Activated CD4-positive, alpha-beta T cell treated with anti-CD3 and anti-CD28 coated beads, Interleukin-2, amount 10 ng/mL, durations not matched to agents 7 days and 5 days (primary cell): ENCODE data around the gene AMPD3. TPM values are rescaled to one million over a fixed set of nuclear protein-coding genes. Genes with fewer than 3 reads are reported as not detected.

Experiments
- CTCF ChIA-PET: fragments of 350-600 bp; sonication (Branson Sonifier 250); formaldehyde crosslinking; loops from one replicate; lab custom pipeline; 2021; ENCODE audit warnings: antibody characterized with exemption; lab: Charles Lee
- POLR2A ChIA-PET: fragments of 350-600 bp; sonication (Branson Sonifier 250); formaldehyde crosslinking; loops from one replicate; lab custom pipeline; 2021; ENCODE audit warnings: antibody characterized with exemption; lab: Charles Lee
- DNase-seq: peaks from one replicate; pipeline ENCODE4 v3.0.0-alpha.2; 2020
- H3K27ac Mint-ChIP-seq: one replicate; pipeline ENCODE4 v1.8.0; 2021; ENCODE audit warnings: mild to moderate bottlenecking, moderate library complexity, mixed read lengths
- H3K27me3 Mint-ChIP-seq: one replicate; pipeline ENCODE4 v1.8.0; 2021; ENCODE audit warnings: mixed read lengths
- H3K36me3 Mint-ChIP-seq: one replicate; pipeline ENCODE4 v1.8.0; 2021; ENCODE audit warnings: low read depth, mixed read lengths
- H3K4me1 Mint-ChIP-seq: one replicate; pipeline ENCODE4 v1.8.0; 2021; ENCODE audit warnings: mixed read lengths
- H3K4me3 Mint-ChIP-seq: one replicate; pipeline ENCODE4 v1.8.0; 2021; ENCODE audit warnings: mild to moderate bottlenecking, moderate library complexity, mixed read lengths
- H3K9me3 Mint-ChIP-seq: one replicate; pipeline ENCODE4 v1.8.0; 2021; ENCODE audit warnings: mixed read lengths
- total RNA-seq, 2 experiments: library from RNA; stranded (reverse); gene quantifications; one replicate each; pipeline ENCODE4 v1.2.3, GENCODE V29; 2021

AMPD3 gene
- total RNA-seq, 2 experiments from 2014 or later, result 20.3 to 20.8 TPM

DNA sequence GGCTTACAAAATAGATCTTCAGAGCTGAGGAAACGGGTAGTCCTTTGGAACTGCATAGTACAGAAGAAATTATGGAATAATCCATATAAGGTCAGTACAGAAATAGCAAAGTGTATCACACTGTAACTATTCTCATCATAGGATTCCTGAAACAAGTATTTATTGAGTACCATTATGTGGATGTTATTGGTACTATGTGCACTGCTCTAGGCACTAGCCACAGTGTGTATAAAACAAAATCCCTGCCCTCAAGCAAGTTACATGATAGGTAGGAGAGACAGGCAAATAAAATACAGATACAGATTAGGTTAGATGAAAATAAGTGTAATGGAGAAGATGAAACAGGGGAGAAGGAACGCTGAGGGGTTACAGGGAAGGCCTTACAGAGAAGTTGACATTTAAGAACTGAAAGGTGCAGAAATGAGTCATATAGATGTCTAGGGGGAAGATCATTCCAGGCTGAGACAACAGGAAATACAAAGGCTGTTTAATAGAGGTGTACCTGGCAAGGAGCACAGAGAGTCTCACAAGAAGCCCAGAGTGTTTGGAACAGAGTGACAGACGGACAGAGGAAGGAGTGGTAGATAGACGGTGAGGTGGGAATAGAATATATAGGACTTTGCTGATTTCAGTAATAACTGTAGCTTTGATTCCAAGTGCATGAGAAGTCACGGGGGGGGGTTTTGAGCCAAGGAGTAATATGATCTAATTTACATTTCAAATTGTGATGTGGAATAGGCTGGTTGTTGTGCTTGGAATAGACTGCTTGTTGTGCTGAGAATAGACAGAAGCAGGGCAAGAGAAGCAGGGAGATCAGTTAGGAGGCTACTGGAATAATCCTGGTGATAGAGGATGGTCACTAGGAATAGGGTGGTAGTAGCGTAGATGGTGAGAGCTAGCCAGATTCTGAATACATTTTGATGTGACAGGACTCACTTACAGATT is 72.2 kb downstream of the AMPD3 start:
- Mint-ChIP-seq H3K27me3 (no peaks in the 10 kb centered on the region), H3K4me1 (peaks cover 13% of the 10 kb centered on the region), H3K27ac (no peak overlapping the region), H3K36me3 (peaks cover 27% of the 10 kb centered on the region), H3K4me3 (no peak overlapping the region), H3K9me3 (no peaks in the 10 kb centered on the region)
- POLR2A ChIA-PET, result no interaction called here
- DNase-seq, result no peak
- CTCF ChIA-PET, result interaction anchor here (0.6 to 1.5 kb wide), 5 partner anchors 8 to 102 kb away, joined by 3 to 6 read pairs (median 3); partner anchors contain the start of gene RNF141

DNA sequence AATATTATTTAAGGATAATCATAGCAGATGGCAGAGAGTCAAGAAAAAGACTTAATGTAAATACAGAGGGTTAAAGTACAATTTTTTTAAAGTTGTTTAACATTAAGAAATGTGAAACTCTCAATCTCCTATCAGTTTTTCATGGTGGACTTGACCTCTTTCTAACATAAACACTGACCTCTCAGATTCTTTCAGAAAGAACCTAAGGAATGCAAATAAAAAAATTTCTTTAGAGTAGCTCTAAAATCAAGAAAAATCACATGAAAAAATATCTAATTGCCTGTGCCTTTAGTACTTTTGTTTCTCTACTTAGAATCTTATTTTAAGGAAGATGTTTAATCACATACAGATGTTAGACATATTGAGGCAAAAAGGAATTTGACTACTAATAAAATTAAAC is 73.1 kb downstream of the AMPD3 start:
- Mint-ChIP-seq H3K4me3 (no peak overlapping the region), H3K36me3 (peaks cover 27% of the 10 kb centered on the region), H3K9me3 (no peaks in the 10 kb centered on the region), H3K4me1 (peaks cover 13% of the 10 kb centered on the region), H3K27ac (no peak overlapping the region), H3K27me3 (no peaks in the 10 kb centered on the region)
- ChIA-PET POLR2A (interaction anchor here (0.6 kb wide), 1 partner anchor 1180 kb away, joined by 6 read pairs; no protein-coding TSS in a partner anchor), CTCF (interaction anchor here (0.7 to 1.5 kb wide), 3 partner anchors 9 to 13 kb away, joined by 3 to 6 read pairs (median 3); partner anchors contain the start of gene RNF141)
- DNase-seq, result no peak

DNA sequence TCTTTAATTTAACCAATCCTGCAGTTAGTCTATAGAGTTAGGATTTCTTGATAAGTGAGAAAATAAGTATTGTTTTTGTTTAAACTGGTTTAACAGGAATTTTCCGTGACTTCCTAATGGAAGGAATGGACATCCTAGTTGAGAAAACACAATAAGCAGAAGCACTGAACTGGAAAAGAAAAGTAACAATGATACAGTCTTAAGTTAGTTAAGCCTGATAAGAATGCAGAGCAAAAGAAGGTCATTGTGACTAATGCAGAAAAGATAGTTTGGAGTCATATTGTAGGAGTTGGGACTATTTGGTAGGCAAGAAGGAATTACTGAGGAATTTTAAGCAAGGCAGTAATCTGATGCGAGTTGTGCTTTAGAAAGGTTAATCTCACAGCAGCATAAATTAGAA is 74.2 kb downstream of the AMPD3 start:
- H3K27ac Mint-ChIP-seq, result no peak overlapping the region
- CTCF ChIA-PET, result interaction anchor here (1.5 kb wide), 1 partner anchor 12 kb away, joined by 6 read pairs; the partner anchor contains the start of gene RNF141
- H3K4me3 Mint-ChIP-seq, result no peak overlapping the region
- no peaks in the 10 kb centered on the region for H3K9me3 Mint-ChIP-seq
- no peaks in the 10 kb centered on the region for H3K27me3 Mint-ChIP-seq
- POLR2A ChIA-PET, result no interaction called here
- peaks cover 24% of the 10 kb centered on the region for H3K36me3 Mint-ChIP-seq
- H3K4me1 Mint-ChIP-seq, result peaks cover 13% of the 10 kb centered on the region
- no peak for DNase-seq

DNA sequence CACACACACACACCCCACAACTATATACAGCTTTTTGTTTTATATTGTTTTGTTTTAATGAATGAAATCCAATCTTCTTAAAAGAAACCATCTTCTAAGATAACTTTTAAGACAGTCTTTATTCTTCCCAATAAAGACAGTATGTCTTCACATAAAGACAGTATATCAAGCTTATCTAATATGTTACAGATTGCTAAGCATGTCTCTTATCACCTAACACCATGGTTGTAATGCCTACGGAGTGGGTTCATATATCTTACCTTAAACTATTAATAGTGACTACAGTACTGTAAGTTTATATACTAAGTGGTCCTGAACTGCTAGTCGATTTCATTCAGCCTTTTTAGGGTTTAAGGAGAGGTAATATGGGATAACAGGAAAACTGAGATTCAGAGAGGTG is 77.5 kb downstream of the AMPD3 start:
- H3K27ac Mint-ChIP-seq, result no peak overlapping the region
- no peaks in the 10 kb centered on the region for H3K27me3 Mint-ChIP-seq
- H3K4me1 Mint-ChIP-seq, result peaks cover 12% of the 10 kb centered on the region
- POLR2A ChIA-PET, result no interaction called here
- CTCF ChIA-PET, result interaction anchor here (0.6 to 1.4 kb wide), 3 partner anchors 12 to 121 kb away, joined by 3 read pairs; no protein-coding TSS in a partner anchor
- no peaks in the 10 kb centered on the region for H3K9me3 Mint-ChIP-seq
- DNase-seq, result no peak
- H3K4me3 Mint-ChIP-seq, result no peak overlapping the region
- peaks cover 14% of the 10 kb centered on the region for H3K36me3 Mint-ChIP-seq

DNA sequence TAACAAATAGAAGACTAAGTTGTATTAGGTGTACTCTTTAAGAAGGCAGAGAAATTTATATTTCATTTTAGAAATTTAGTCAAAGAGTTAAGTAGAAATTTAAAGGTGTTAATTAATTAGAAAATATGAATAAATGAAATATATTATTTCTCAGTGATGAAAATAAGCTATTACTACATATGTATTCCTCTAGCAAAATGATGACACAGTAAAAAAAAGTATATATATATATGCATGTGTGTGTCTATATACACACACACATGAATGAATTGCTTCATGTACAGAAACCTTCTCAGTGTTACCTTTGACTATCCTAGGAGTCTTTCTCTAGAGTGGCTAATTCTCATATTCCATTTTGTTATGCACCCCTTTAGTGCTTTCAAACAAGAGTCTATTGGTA is 78.3 kb downstream of the AMPD3 start:
- Mint-ChIP-seq H3K9me3 (no peaks in the 10 kb centered on the region), H3K4me1 (peaks cover 10% of the 10 kb centered on the region), H3K27ac (no peak overlapping the region), H3K4me3 (no peak overlapping the region), H3K36me3 (peaks cover 13% of the 10 kb centered on the region), H3K27me3 (no peaks in the 10 kb centered on the region)
- ChIA-PET CTCF (no interaction called here), POLR2A (no interaction called here)
- no peak for DNase-seq

DNA sequence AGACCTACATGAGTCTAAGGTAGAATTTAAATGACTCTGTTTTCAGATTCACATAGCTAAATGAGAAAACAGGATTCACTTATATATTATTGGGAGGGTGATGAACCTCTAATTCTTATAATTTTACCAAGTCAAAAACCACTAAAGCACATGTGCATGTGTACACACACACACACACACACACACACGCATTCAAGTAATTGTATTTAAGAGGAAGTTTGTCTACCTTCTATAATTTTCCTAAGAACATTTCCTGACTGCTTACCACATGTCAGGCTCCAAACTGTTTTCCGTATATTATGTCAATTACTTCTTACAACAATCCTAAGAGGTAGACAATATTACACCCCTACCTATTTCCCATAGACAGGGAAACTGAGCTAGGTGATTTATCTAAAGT is 79.3 kb downstream of the AMPD3 start:
- Mint-ChIP-seq H3K4me3 (no peak overlapping the region), H3K36me3 (peaks cover 7% of the 10 kb centered on the region), H3K27me3 (no peaks in the 10 kb centered on the region), H3K4me1 (peaks cover 10% of the 10 kb centered on the region), H3K27ac (no peak overlapping the region), H3K9me3 (no peaks in the 10 kb centered on the region)
- CTCF ChIA-PET, result interaction anchor here (1.1 to 1.3 kb wide), 2 partner anchors 10 to 138 kb away, joined by 3 to 4 read pairs; no protein-coding TSS in a partner anchor
- no peak for DNase-seq
- POLR2A ChIA-PET, result interaction anchor here (0.6 kb wide), 1 partner anchor 16 kb away, joined by 4 read pairs; no protein-coding TSS in a partner anchor

DNA sequence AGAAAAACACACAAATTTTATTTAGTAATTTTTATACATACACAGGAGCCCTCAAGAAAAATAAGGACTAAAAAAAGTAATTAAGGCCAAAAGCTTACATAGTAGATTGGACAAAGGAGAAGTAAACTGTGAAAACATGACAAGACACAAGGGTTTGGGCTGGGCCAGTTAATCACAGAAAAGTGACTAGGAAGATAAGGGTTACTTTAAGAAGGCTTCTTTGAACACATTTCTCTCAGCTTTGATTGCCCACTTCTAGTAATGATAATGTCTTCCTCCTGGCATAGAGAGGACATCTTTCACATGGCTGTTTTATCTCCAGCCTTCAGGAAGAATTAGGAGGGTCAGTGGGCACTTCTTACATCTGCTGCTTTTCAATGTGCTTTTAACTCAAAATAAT is 82.5 kb downstream of the AMPD3 start:
- no peak overlapping the region for H3K4me3 Mint-ChIP-seq
- H3K27ac Mint-ChIP-seq, result no peak overlapping the region
- no peaks in the 10 kb centered on the region for H3K36me3 Mint-ChIP-seq
- H3K27me3 Mint-ChIP-seq, result no peaks in the 10 kb centered on the region
- DNase-seq, result no peak
- POLR2A ChIA-PET, result no interaction called here
- peaks cover 24% of the 10 kb centered on the region for H3K4me1 Mint-ChIP-seq
- no peaks in the 10 kb centered on the region for H3K9me3 Mint-ChIP-seq
- CTCF ChIA-PET, result no interaction called here

DNA sequence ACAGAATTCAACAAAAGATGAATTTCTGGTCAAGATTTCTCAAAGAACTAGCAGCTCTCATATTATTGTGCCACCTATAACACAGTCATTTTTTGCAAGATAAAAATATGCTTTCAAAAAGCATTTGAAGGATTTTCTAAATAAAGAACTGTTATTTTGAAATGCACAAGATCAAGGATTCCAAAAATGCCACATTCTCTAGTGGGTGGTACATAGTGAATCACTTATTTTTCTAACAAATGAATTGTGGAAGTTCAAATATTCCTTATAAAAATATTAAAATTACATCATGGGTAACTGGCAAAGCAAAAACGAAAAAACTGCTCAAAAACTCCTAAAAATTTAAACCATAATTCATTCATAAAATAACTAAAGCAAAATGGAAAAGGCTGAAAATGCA is 83.9 kb downstream of the AMPD3 start:
- Mint-ChIP-seq H3K36me3 (no peaks in the 10 kb centered on the region), H3K27ac (no peak overlapping the region), H3K9me3 (no peaks in the 10 kb centered on the region), H3K4me3 (no peak overlapping the region), H3K4me1 (peaks cover 24% of the 10 kb centered on the region), H3K27me3 (no peaks in the 10 kb centered on the region)
- ChIA-PET CTCF (interaction anchor here (0.6 kb wide), 1 partner anchor 87 kb away, joined by 4 read pairs; no protein-coding TSS in a partner anchor), POLR2A (no interaction called here)
- no peak for DNase-seq

DNA sequence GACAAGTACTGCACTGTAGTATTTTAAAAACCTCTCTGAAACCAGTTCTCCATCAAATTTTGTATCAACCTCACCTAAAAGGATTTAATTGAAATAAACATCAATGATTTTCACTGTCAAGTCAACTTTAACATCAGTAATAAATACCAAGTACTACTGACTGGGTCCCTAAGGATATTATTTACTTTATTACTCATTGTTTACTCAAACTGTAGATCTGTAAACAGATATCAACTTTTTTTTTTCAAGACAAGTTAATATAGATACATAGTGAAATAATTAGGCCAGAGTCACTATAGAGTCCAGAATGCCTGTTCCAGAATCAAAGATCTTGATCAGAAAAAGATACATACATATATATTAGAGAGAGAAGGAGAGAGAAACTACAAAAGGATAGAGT is 84.3 kb downstream of the AMPD3 start:
- Mint-ChIP-seq H3K27me3 (no peaks in the 10 kb centered on the region), H3K27ac (no peak overlapping the region), H3K36me3 (no peaks in the 10 kb centered on the region), H3K4me1 (peaks cover 24% of the 10 kb centered on the region), H3K4me3 (peak overlapping the region; percentile 89), H3K9me3 (no peaks in the 10 kb centered on the region)
- ChIA-PET CTCF (interaction anchor here (0.6 to 2.9 kb wide), 5 partner anchors 9 to 116 kb away, joined by 4 to 18 read pairs (median 6); no protein-coding TSS in a partner anchor), POLR2A (no interaction called here)
- DNase-seq, result no peak

DNA sequence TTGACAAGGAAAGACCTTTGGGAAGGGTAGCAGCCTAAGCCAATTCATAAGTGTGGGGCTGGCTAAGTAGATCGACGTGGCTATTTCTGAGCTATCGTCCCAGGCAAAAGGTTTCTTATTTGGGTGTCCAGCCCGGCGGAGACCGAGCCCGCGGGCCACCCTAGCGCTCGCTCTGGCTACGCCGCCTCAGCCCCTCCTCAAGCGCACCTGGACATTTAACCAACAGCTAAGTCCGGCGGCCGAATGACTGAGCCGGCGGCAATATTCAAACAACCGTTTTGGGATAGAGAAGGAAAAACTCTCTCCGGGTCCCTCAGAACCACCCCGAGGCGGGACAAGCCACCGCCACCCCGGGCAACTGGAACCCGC is 85.5 kb downstream of the AMPD3 start:
- no peak for DNase-seq
- H3K27ac Mint-ChIP-seq, result peak overlapping the region; percentile 86
- H3K27me3 Mint-ChIP-seq, result no peaks in the 10 kb centered on the region
- peak overlapping the region; percentile 89 for H3K4me3 Mint-ChIP-seq
- no peaks in the 10 kb centered on the region for H3K9me3 Mint-ChIP-seq
- H3K4me1 Mint-ChIP-seq, result peaks cover 24% of the 10 kb centered on the region
- ChIA-PET CTCF (interaction anchor here (0.5 to 2.9 kb wide), 49 partner anchors 9 to 275 kb away, joined by 3 to 18 read pairs (median 4); no protein-coding TSS in a partner anchor), POLR2A (no interaction called here)
- no peaks in the 10 kb centered on the region for H3K36me3 Mint-ChIP-seq

DNA sequence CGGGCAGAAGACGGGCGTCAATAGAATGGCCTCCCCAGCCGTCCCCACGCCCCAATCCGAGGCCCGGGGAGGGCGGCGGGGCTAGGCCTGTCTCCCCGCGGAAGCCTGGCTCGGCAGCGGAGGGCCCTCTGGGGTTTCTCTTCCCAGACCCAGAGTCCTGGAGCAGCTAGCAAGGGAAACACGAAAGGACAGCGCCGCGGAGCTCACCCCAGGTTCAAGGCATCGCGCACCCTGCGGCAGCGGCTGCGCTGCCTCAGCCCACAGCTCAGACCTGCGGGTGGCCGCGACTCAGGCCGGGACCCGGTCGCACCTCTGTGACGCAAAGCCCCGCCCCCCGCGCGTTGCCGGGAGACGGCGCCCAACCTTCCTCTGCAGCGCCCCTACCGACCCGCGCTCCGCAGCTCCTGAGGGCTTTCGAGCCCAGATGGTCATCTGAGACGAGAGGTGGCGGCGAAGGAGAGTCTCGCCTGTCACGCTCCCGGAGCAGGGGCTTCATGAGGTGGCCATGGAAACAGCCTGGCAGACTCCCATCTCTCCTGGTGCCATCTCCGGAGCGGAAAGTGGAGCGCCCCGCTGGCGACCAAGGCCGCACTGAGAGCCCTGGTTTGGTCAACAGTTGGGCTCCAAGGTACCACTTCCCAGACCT is 86.0 kb downstream of the AMPD3 start, which contains the start of gene RNF141:
Gene RNF141, minus strand, starts transcription at position 273 of the 646 bp plus-strand sequence. CDS start 7,029 bp downstream, outside the sequence.
- Mint-ChIP-seq H3K4me1 (peaks cover 20% of the 10 kb centered on the region), H3K27ac (peak within 1 kb of the TSS; percentile 86), H3K27me3 (no peaks in the 10 kb centered on the region), H3K9me3 (no peaks in the 10 kb centered on the region), H3K4me3 (peak within 1 kb of the TSS; percentile 89), H3K36me3 (no peaks in the 10 kb centered on the region)
- DNase-seq, result peak; percentile 94
- ChIA-PET POLR2A (no interaction called here), CTCF (interaction anchor here (0.5 to 2.9 kb wide), 51 partner anchors 9 to 276 kb away, joined by 3 to 18 read pairs (median 4); no protein-coding TSS in a partner anchor)

DNA sequence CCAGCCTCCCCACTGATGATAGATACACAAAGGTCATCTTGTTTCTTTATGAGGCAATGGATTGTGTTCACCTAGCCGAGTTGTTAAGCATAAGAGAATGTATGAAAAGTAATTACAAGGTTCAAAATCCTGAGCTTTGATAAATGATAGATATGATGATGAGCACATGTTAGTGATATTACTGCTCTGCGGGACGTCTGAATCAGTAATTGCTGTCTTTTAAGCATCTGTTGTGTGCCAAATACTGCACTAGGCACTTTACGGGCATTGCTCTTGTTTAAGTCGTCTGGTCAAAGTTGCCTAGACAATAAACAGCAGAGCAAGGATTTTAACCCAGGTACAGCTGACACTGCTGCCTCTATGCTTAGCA is 86.5 kb downstream of the AMPD3 start:
- ChIA-PET POLR2A (no interaction called here), CTCF (interaction anchor here (0.6 to 2.9 kb wide), 31 partner anchors 8 to 1590 kb away, joined by 3 to 18 read pairs (median 5); no protein-coding TSS in a partner anchor)

More for the DNA sequence above, 86.5 kb downstream of the AMPD3 start:
- no peak for DNase-seq
- Mint-ChIP-seq H3K4me1 (peaks cover 16% of the 10 kb centered on the region), H3K4me3 (peak overlapping the region; percentile 89), H3K27ac (peak overlapping the region; percentile 80), H3K27me3 (peaks cover 4% of the 10 kb centered on the region), H3K36me3 (no peaks in the 10 kb centered on the region), H3K9me3 (no peaks in the 10 kb centered on the region)
